GM12875 (cell line): ENCODE results near the gene SLC7A6OS.

Experiments used
- H3K4me3 ChIP-seq: one replicate; pipeline ENCODE4 v1.5.1; 2011; ENCODE audit warnings: low read depth, low read length, control low read depth
- TF ChIP-seq, protein P1 (sequence below): IDR thresholded peaks from 2 replicates; pipeline ENCODE4 v1.5.1; 2011; ENCODE audit warnings: low read depth, mild to moderate bottlenecking, control low read depth, inconsistent platforms, low read length, moderate library complexity, borderline replicate concordance; ENCODE audit not compliant: insufficient read depth

Gene SLC7A6OS

DNA sequence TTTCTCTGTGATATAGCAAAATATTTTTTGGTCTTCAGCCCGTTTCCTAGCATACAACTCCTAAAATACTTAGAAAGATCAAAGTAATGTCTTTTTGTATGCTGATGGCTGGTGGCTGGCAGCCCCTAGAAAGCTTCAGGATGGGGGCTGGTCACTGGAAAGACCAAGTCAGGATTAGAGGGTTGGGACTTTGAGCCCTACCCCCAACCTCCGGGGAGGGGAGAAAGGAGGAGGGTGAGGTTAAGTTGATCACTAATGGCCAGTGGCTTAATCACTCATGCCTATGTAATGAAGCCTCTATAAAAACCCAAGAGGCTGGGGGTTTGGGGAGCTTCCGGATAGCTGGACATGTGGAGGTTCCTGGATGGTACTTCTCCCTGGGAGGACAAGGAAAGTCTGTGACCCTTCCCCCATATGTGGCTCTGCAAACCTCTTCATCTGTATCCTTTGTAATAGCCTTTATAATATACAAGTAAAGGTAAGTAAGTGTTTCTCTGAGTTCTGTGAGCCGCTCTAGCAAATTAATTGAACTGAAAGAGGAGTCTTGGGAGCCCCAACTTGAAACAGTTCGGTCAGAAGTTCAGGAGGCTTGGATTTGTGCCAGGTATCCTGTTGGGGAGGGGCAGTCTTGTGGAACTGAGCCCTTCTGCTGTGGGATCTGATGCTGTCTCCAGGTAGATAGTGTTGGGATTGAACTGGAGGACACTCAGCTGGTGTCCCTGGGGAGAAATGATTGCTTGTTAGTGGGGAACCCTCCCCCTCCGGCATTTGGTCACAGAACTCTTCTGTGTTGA is 42.9 kb downstream of the SLC7A6OS start:
- TF ChIP-seq, protein P1, sequence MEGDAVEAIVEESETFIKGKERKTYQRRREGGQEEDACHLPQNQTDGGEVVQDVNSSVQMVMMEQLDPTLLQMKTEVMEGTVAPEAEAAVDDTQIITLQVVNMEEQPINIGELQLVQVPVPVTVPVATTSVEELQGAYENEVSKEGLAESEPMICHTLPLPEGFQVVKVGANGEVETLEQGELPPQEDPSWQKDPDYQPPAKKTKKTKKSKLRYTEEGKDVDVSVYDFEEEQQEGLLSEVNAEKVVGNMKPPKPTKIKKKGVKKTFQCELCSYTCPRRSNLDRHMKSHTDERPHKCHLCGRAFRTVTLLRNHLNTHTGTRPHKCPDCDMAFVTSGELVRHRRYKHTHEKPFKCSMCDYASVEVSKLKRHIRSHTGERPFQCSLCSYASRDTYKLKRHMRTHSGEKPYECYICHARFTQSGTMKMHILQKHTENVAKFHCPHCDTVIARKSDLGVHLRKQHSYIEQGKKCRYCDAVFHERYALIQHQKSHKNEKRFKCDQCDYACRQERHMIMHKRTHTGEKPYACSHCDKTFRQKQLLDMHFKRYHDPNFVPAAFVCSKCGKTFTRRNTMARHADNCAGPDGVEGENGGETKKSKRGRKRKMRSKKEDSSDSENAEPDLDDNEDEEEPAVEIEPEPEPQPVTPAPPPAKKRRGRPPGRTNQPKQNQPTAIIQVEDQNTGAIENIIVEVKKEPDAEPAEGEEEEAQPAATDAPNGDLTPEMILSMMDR = no peak
- no peak overlapping the region for H3K4me3 ChIP-seq

DNA sequence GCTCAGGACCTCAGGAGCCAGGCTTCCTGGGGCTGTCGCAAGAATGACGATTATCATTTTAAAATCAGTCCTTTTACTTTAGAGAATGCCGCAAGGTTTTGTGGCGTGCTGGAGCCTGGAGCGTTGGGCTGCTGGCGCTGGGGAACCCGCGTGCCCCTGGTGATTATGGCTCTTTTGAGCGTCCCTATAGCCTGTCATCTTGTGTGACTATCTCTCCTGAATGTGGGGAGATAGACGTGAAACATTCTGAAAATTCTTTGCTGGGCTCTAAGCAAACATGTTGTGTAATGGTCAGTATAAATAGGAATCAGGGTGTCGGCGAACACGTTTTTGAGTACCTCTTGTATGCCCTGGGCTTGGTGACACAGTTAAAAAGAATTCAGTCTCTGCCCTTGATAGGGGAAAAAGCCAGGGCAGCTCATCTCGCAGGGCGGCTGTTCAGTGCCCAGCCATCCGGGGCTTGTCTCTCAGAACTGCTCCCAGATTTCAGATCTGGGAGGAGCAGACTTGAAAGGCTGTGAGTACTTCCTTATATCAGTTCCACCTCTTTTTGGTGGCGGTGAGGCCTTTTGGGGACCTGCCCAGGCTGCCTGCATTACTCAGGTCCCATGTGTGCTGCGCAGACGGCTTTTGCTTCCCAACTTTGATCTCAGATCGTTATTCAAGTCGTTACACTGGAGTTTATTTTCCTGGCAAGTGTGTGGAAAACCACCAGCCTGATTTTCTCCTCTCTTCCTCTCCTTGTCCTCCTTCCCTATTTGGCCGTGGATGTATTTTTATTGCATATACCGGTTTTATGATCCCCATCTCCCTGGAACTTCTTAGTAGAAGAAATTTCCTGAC is 45.4 kb downstream of the SLC7A6OS start:
- peak overlapping the region; percentile 89 for H3K4me3 ChIP-seq

DNA sequence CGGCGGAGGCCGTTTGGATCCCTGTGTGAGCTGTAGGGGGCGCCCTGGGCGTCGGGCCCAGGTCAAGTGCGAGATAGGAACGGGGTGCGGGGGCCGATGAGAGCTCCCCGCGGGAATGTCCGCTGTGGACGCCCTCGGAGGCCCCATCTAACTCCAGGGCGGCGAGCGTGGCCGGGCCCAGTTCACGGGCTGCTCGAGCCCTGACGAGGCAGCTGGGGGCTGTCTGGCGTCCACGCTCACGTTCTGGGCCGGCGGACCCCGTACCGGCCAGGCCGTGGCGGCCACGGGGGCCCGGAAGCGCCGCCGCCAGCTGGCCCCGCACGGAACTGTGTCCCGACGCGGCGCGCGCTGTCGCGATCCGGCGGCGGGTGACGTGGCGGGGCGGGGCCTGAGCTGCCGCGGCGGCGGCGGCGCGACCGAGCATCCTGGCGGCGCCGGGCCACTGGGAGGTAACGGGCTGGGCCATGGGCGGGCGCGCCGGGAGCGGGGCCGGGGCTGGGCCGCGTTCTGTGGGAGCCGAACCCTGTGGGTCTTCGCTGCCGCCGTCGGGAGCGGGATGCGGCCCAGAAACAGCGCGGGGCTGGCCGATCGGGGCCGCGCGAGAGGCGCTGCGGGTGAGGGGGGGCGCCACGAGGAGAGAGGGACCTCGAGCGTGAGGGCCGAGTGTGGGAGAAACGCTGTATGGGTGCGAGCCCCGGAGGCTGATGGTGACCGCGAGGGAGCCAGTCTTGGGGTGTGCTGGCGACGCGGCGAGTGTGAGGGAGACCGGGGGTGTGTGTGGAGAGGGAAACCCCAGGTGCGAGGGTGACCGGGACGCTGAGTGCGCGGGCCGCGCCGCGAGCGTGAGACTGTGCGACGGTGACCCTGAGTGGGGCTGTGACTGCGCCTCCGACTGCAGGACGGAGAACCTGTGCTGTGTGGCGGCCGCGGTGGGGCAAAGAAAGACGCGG is 46.3 kb downstream of the SLC7A6OS start, which contains the start of gene SLC7A6:
Gene SLC7A6, plus strand, starts transcription at position 399 of the 950 bp plus-strand sequence. CDS start 10,201 bp downstream, outside the sequence.
- H3K4me3 ChIP-seq = peak within 1 kb of the TSS; percentile 89
- TF ChIP-seq, protein P1 = peak; percentile 86

More for the DNA sequence above, 45.4 kb downstream of the SLC7A6OS start:
- TF ChIP-seq, protein P1 = no peak

DNA sequence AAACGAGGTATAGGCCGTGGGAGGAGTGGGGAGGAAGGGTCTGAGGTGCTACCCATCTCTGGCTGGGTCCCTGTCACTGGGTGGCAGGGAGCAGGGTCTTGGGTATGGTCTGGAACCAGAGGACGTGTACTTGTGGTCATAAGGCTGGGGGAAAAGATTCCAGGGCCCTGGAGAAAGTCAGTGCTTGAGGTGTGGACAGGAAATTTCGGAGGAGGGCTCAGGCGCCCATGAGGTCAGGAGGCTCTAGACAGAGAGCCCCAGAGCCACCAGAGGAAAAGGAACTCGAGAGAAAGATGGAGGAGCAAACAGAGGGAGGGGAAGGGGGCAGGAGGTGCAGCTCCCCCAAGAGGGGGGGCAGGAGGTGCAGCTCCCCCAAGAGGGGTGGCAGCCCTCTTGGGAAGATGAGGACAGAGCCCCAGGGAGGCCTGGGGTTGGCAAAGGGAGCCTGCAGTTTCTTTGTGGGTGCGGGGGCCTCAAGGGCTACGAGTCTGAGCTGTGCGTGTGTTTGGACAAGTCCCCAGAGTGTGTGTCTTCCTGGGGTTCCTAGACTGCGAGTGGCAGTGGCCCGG is 47.1 kb downstream of the SLC7A6OS start:
- TF ChIP-seq, protein P1 = no peak
- H3K4me3 ChIP-seq = peak overlapping the region; percentile 89

DNA sequence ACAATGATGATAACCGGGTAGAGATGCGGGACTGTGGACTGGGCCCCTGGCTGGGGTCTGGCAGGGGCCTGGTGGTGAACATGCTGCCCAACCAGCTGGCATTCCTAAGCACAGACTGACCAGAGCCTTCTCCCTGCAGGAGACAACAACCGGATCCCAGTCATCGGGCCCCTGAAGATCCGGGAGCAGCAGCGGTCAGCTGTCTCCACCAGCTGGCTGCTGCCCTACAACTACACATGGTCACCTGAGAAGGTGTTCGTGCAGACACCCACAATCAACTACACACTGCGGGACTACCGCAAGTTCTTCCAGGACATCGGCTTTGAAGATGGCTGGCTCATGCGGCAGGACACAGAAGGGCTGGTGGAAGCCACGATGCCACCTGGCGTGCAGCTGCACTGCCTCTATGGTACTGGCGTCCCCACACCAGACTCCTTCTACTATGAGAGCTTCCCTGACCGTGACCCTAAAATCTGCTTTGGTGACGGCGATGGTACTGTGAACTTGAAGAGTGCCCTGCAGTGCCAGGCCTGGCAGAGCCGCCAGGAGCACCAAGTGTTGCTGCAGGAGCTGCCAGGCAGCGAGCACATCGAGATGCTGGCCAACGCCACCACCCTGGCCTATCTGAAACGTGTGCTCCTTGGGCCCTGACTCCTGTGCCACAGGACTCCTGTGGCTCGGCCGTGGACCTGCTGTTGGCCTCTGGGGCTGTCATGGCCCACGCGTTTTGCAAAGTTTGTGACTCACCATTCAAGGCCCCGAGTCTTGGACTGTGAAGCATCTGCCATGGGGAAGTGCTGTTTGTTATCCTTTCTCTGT is 51.5 kb downstream of the SLC7A6OS start:
- H3K4me3 ChIP-seq = no peak overlapping the region
- TF ChIP-seq, protein P1 = no peak
